Hypothalamus (tissue), 51 donors: ENCODE results near the gene P4HB.

Source experiments
- DNase-seq, 51 donors: peaks; one replicate each; lab custom pipeline; 2025; lab: John Stamatoyannopoulos, UW

Gene P4HB

DNA sequence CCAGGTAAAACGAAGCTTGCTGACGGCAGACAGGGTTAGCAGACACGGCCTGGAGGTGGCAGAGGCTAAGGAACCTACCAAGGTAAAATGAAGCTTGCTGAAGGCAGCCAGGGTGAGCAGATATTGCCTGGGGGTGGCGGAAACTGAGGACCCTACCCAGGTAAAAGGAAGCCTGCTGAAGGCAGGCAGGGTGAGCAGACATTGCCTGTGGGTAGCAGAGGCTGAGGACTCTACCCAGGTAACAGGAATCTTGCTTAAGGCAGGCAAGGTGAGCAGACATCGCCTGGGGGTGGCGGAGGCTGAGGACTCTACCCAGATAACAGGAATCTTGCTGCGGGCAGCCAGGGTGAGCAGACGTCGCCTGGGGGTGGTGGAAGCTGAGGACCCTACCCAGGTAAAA, 59.0 kb downstream of the P4HB start:
- DNase-seq: no peak

DNA sequence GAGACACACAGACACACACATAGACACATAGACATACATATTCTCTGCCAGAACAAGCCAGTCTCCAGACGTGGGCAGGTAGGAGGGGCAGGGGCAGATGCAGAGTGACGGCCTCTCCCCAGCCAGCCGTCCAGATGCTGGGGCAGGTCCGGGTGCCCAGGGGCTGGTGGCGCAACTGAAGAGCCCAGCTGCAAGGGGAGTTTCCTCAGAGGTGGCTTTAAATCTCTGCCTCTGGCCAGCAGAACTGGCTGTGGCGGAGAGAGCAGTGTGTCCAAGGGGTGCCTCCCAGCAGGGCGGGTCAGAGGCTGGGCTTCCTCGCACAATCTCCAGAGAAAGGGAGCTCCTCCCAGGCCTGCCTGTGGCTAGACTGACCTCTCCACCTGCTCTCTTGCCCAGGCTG, 65.8 kb downstream of the P4HB start:
- DNase-seq: no peak

DNA sequence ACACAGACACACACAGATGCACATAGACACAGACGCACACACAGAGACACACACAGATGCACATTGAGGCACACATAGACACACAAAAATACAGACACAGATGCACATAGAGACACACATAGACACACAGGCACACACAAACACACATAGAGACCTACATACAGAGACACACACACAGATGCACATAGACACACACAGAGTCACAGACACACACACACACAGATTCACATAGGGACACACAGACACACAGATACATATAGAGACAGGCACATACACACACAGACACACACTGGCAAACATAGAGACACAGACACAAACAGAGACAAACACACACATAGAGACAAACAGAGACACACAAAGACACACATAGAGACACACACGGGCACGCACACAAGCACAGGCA, 66.3 kb downstream of the P4HB start:
- no peak for DNase-seq
